A673 (cell line): ENCODE data around the gene ANXA11.

Experiments used
- EZH2 ChIP-seq: fragments of 200-600 bp; sonication (generic); IDR thresholded peaks from 2 replicates; pipeline ENCODE4 v1.6.1; 2017; ENCODE audit warnings: borderline replicate concordance, low read depth, mild to moderate bottlenecking, mixed read lengths, antibody characterized with exemption, low read length; ENCODE audit not compliant: poor library complexity, severe bottlenecking
- TF ChIP-seq, protein P1 (sequence below): fragments of 300-800, 200-600 bp; sonication (generic); conservative IDR thresholded peaks from 2 replicates; pipeline ENCODE4 v1.5.1; 2017; ENCODE audit warnings: low read depth, mild to moderate bottlenecking, antibody characterized with exemption, low read length, moderate library complexity, mixed read lengths

DNA sequence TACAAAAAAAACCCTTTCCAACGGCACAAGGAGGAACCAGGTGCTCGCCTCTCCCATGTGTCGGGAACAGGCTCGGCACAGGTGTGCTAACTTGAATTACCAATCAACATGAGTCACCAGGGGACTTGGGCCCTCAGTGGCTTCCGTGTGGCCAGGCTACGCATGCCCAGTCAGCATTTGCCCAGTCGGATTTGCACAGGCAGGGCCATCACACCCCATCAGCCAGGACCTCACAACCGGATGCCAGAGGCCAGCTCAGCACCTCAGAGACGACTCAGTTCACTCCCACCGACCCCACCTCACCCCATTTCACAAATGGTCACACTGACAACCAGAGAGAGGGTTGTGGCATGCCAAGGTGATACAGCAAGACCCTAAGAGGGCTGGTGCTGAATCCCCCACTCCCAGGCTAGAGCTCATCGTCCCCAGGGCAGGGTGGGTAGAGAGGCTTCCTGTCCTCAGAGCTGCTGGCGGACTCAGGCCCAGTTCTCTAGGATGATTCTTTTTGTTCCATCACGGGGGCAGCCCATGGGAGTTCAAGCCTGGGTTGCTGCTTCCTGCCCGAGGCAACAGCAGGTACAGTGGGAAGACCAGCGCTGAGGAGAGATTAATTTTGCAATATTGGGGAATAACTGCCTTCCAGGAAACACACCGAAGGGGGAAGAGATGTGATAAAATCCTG, 13.6 kb downstream of the ANXA11 start:
- TF ChIP-seq, protein P1, sequence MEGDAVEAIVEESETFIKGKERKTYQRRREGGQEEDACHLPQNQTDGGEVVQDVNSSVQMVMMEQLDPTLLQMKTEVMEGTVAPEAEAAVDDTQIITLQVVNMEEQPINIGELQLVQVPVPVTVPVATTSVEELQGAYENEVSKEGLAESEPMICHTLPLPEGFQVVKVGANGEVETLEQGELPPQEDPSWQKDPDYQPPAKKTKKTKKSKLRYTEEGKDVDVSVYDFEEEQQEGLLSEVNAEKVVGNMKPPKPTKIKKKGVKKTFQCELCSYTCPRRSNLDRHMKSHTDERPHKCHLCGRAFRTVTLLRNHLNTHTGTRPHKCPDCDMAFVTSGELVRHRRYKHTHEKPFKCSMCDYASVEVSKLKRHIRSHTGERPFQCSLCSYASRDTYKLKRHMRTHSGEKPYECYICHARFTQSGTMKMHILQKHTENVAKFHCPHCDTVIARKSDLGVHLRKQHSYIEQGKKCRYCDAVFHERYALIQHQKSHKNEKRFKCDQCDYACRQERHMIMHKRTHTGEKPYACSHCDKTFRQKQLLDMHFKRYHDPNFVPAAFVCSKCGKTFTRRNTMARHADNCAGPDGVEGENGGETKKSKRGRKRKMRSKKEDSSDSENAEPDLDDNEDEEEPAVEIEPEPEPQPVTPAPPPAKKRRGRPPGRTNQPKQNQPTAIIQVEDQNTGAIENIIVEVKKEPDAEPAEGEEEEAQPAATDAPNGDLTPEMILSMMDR = no peak
- TF ChIP-seq EZH2 = no peak
